HG02852 (cell line): ENCODE measurements around the gene TMEM108.

Experiments
- ATAC-seq: cut with Tn5 transposase; IDR thresholded peaks from one replicate; pipeline ENCODE4 v1.9.1; 2021; ENCODE audit warnings: mild to moderate bottlenecking, moderate library complexity; ENCODE audit not compliant: unreplicated experiment

Gene TMEM108

DNA sequence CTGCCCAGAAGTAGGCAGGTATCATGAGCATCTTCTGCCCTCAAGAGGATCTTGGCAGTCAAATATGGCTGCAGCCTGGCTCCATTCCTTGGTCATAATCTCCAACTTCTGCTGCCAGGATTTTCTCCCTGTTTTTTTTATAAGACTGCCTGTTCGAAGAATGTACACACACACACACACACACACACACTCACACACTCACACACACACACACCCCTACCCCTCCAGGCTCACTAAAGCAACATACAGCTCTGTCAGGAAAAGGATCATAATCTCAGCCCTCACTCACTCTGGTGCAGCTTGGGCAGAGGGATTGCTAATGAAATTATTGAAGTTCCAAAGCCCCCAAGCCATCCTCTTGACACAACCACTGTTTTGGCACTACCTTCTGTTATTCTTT is 232.4 kb downstream of the TMEM108 start:
- ATAC-seq, result no peak

DNA sequence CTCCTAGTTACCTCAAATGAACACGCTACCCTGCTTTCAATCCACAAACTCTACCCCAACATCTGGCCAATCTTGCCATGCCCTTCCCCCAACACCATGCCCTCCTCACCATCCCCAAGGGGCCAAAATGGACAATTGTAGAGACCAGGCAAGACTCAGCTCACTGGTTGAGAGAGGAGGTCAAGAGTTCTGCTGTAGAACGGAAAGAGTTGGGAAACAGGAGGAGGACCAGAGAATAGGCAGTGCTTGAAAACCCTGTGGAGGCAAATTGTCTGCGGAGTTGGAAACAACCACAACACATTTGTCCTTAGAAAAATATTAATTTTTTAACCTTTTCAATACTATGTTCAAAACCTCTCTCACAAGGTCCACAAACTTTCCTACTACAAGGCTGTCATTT is 232.9 kb downstream of the TMEM108 start:
- no peak for ATAC-seq

DNA sequence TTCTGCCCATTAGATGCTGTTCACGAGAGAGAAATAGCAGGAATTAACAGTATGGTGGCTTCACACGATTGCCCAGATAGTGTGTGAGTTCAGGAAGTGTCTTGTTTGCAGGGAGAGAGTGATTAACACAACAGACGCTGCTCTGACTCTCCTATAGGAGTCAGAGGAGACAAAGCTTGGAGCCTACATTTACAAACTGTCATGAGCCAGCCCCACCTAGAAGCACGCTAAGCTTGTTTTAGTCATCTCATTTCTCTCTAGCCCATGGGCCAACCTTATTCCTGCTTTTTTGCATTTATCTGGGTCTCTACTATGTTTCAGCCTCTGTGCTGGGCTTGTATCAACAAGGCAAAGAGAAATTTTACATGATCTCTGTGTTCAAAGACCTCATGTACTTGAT is 233.3 kb downstream of the TMEM108 start:
- no peak for ATAC-seq

DNA sequence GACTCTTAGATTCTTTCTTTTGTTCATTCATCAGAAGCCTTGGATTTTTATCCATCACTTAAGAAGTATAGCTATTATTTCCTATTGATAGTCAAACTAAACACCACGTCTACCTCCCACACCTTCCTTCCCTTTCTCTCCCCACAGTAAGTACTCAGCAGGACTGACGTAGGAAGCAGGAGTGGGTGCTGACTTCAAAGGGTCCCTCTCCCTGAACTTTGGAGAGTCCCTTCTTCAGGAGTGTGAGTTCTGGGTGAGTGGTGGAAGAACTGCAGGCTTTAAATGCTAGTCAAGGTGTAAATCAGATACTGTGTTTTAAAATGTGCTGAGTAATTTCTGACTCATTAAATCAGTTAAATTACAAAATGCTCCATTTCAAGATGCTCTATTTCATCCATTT is 235.2 kb downstream of the TMEM108 start:
- no peak for ATAC-seq

GRCh38 chr3:133274477-133274876 is 236.3 kb downstream of the TMEM108 start:
- ATAC-seq, result no peak

GRCh38 chr3:133276594-133276993 is 238.4 kb downstream of the TMEM108 start:
- ATAC-seq, result peak; percentile 54

DNA sequence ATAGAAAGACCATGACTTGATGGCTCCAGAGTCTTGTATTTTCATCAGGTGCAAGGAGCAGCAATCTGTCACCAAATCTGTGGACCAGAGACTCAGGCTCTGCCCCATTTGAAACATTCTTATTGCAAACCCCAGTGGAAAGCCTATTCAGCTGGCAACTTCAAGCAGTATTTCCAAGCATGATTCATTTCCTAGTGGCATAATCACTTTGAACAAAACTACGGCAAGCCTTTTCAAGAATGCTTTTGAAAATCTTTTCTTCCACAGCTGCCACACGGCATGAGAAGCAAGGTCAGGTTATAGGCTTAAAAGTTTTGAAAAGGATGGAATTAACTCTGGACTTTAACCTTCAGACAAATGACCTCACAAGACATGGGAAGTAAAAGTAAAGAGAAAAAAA is 239.6 kb downstream of the TMEM108 start:
- no peak for ATAC-seq

- no peak for ATAC-seq
Measured at GRCh38 chr3:133278260-133279043, 240.3 kb downstream of the TMEM108 start.

DNA sequence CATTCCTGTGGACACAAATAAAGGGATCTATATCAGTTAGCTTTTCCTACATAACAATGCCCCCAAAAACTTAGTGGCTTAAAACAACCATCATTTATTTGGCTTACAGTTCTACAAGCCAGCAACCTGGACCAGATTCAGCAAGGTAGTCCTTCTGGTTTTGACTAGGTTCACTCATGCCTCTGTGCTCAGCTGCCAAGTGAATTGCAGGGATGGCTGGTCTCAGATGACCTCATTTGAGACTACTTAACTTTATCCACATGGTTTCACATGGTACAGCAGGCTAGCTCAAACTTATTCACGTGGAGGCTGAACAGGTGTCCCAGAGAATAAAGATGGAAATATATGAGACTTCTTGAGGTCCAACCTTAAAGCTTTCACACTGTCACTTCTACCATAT is 242.4 kb downstream of the TMEM108 start:
- ATAC-seq, result no peak

DNA sequence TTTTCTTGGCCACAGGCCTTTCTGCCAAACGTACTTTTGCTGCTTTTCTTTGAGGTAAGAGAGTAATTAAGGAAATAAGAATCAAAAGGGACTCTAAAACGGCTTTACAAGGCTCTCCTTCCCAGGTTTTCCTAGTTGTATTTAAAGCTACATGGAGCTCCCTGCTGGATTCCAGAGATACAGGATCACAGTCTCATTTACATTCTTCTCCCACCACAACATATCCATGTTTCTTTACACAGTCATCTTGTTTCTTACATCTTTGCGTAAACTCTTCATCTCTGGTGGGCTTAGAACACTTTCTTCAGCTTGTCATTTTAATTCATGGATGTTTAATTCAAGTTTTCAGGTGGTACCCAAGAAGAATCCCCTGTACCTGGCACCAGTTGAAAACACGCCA is 244.0 kb downstream of the TMEM108 start:
- no peak for ATAC-seq

- ATAC-seq, result no peak
Measured at GRCh38 chr3:133283958-133284807, 246.0 kb downstream of the TMEM108 start.

GRCh38 chr3:133289322-133289721 is 251.1 kb downstream of the TMEM108 start:
- no peak for ATAC-seq

- ATAC-seq, result no peak
Measured at GRCh38 chr3:133292296-133292695, 254.1 kb downstream of the TMEM108 start.

DNA sequence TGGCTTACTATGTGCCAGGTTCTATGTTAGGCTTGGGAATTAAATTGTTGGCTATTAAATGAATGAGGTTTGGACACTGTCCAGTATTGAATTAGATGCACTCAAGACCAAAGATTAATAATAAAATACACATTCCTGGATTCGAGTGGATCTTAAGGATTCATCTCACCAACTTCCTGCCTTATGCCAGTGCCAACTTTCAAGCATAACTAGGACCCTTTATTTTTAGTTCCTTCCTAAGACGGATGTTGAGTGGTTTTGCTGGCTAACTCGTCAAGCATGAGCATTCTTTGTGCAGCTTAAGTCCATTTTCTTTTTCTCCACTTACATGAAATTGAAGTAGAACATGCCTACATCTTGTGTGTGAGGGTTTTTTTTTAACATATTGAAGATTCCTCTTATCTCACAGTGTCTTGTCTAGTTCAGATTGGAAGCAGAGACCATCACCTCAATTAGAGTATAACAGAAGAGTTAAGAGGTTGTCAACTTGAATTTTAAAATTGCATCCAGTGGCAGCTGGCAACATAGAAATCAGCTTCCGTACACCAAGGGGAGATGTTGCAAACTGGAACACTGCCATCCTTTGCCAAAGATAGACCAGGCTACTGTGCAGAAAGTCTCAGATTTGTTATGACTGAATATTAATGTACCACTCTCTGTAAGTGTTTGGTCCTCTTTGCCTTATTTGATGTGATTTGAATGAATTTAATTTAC is 255.4 kb downstream of the TMEM108 start:
- no peak for ATAC-seq

GRCh38 chr3:133294253-133294652 is 256.1 kb downstream of the TMEM108 start:
- no peak for ATAC-seq

GRCh38 chr3:133295199-133295901 is 257.2 kb downstream of the TMEM108 start:
- no peak for ATAC-seq

- no peak for ATAC-seq
Measured at GRCh38 chr3:133295944-133296917, 258.0 kb downstream of the TMEM108 start.

GRCh38 chr3:133296981-133297380 is 258.8 kb downstream of the TMEM108 start:
- no peak for ATAC-seq

DNA sequence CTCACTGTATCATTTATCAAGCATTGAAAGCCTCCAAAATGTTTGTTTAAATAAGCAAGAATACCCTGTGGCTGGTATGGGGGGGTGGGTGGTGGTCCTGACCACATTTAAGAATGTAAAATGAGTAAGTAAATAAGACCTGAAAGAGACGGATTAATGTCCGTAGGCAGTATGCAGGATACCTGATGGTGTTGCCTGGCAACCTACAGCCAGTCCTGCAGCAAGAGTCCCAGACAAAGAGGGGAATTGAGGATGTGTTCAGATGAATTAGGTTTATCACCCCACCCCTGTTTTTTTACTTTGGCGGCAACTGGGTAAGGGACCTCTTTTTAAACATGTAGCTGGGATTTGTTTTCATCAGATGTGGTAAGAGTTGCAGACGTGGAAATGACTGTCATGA is 261.9 kb downstream of the TMEM108 start:
- ATAC-seq, result no peak

GRCh38 chr3:133301194-133301593 is 263.0 kb downstream of the TMEM108 start:
- ATAC-seq, result no peak
